A549 treated with GW870086 at 1 μM for 4 hours (cell line): ENCODE measurements around the gene WDR70. TPM values are rescaled to one million over a fixed set of nuclear protein-coding genes. Genes with fewer than 3 reads are reported as not detected.

Experiments
- total RNA-seq: library from RNA; stranded (reverse); fragments of 200-300 nt; extraction: Qiagen RNA extraction; gene quantifications from 5 replicates; pipeline ENCODE4 v1.2.3, GENCODE V29; 2022; ENCODE audit warnings: low read depth

WDR70 gene
- total RNA-seq, result 10.8 to 12.9 TPM (median 12.1 TPM) in 5 replicates

DNA sequence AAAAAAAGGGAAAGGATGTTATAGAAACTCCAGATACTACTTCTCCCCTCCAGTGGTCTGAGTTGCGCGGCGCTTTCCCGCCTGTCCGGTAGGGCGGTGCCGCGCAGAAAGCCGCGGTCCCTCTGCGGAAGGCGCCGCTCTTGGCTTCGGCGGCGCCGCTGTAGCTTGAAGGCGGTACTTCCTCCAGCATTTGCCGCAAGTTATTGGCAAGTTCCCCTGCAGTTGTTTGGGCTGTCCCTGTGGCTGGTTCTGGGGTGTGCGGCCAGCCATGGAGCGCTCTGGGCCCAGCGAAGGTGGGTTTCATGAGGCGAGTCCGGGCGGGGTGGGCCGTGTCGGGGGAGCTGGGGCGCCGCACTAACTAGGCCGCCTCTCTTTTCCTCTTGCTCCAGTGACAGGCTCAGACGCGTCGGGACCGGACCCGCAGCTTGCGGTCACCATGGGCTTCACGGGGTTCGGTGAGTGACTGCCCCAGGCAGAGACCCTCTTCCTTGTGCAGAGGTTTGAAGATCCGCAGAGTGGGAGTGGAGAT is at the start of gene WDR70:
Gene WDR70 (plus strand): TSS at position 219 of the 529 bp plus-strand sequence. CDS start 50 bp downstream, at position 269.

GRCh38 chr5:37370864-37371726 is 8.0 kb upstream of the WDR70 start, which contains the start of gene NUP155:
TSS of gene NUP155 (minus strand) at chr5:37371106. CDS start at chr5:37370977, 129 bp downstream.

Other genes starting within 250 kb of the WDR70 start
- gene CPLANE1, start 129.9 kb upstream of the WDR70 start, total RNA-seq, result 3.2 to 5.4 TPM (median 4.4 TPM) in 5 replicates
- 16.8 to 20.5 TPM (median 19.7 TPM) in 5 replicates for gene NUP155, start 8.2 kb upstream of the WDR70 start, total RNA-seq